ENCODE results near the gene KTI12.
"Not testable (repeated sequence)": the region's sequence is repeated elsewhere in the genome, so short reads cannot be mapped to it uniquely, and the experiment has no call there.

Gene KTI12

GRCh38 chr1:52041551-52042185, 8.1 kb upstream of the KTI12 start:
- no peak for DNase-seq (ENCODE audit: low read depth in 2 of 2)

- DNase-seq (ENCODE audit: low read depth in 2 of 2) = no peak
These were observed 4.3 kb upstream of the KTI12 start for GRCh38 chr1:52037909-52038308.

GRCh38 chr1:52037402-52037814, 3.8 kb upstream of the KTI12 start:
- no peak for DNase-seq (ENCODE audit: low read depth in 2 of 2)

- no peak for DNase-seq (ENCODE audit: low read depth in 2 of 2)
These were observed 407 bp upstream of the KTI12 start for GRCh38 chr1:52034050-52034384.

- DNase-seq (ENCODE audit: low read depth in 2 of 2) = no peak
These were observed 852 bp downstream of the KTI12 start for GRCh38 chr1:52032785-52033131.

GRCh38 chr1:52032124-52032784, 1.4 kb downstream of the KTI12 start:
- DNase-seq (ENCODE audit: low read depth in 2 of 2) = no peak

GRCh38 chr1:52028839-52029238, 4.8 kb downstream of the KTI12 start:
- DNase-seq (ENCODE audit: low read depth in 2 of 2) = not testable (repeated sequence)

- no peak for DNase-seq (ENCODE audit: low read depth in 2 of 2)
These were observed 5.3 kb downstream of the KTI12 start for GRCh38 chr1:52028328-52028727.

GRCh38 chr1:52026278-52026677, 7.3 kb downstream of the KTI12 start:
- DNase-seq (ENCODE audit: low read depth in 2 of 2) = no peak

GRCh38 chr1:52022133-52022532, 11.5 kb downstream of the KTI12 start:
- no peak for DNase-seq (ENCODE audit: low read depth in 2 of 2)

- DNase-seq (ENCODE audit: low read depth in 2 of 2) = no peak
These were observed 25.4 kb downstream of the KTI12 start for GRCh38 chr1:52008071-52008809.

- DNase-seq (ENCODE audit: low read depth in 2 of 2) = no peak
These were observed 26.2 kb downstream of the KTI12 start for GRCh38 chr1:52007215-52008002.

GRCh38 chr1:52006081-52006553, 27.5 kb downstream of the KTI12 start:
- not testable (repeated sequence) for DNase-seq (ENCODE audit: low read depth in 2 of 2)

- not testable (repeated sequence) for DNase-seq (ENCODE audit: low read depth in 2 of 2)
These were observed 28.1 kb downstream of the KTI12 start for GRCh38 chr1:52005548-52005947.

GRCh38 chr1:52003877-52004276, 29.7 kb downstream of the KTI12 start:
- DNase-seq (ENCODE audit: low read depth in 2 of 2) = no peak

GRCh38 chr1:52002038-52002917, 31.3 kb downstream of the KTI12 start:
- peak in 1 of 2 donors; percentile 15 for DNase-seq (ENCODE audit: low read depth in 2 of 2)

- DNase-seq (ENCODE audit: low read depth in 2 of 2) = no peak
These were observed 34.9 kb downstream of the KTI12 start for GRCh38 chr1:51998701-51999100.

GRCh38 chr1:51997974-51998382, 35.6 kb downstream of the KTI12 start:
- no peak for DNase-seq (ENCODE audit: low read depth in 2 of 2)

- DNase-seq (ENCODE audit: low read depth in 2 of 2) = peak; percentile 66 to 73
These were observed 43.1 kb downstream of the KTI12 start, which contains the start of gene RAB3B for GRCh38 chr1:51990478-51990965. RAB3B (minus strand) TSS chr1:51990700; CDS start chr1:51977117, 13,583 bp downstream.

GRCh38 chr1:51989582-51990477, 43.8 kb downstream of the KTI12 start:
- DNase-seq (ENCODE audit: low read depth in 2 of 2) = no peak

Measured in stimulated activated CD8-positive, alpha-beta memory T cell treated with anti-CD3 and anti-CD28 coated beads, Interleukin-15, amount 100 ng/mL, for 4 hours (primary cell).